ENCODE measurements around the gene FOLH1. TPM values are rescaled to one million over a fixed set of nuclear protein-coding genes. Genes with fewer than 3 reads are reported as not detected.
"Not testable (repeated sequence)": the region's sequence is repeated elsewhere in the genome, so short reads cannot be mapped to it uniquely, and the experiment has no call there.

Gene FOLH1
- total RNA-seq (1 to 10 TPM; 2.6 to 2.8 TPM), polyA plus RNA-seq (ENCODE audit: insufficient read length in 6 of 6) (10 to 100 TPM; 13.9 to 24.6 (median 19.0) TPM)
- long read RNA-seq, donor 1, partial matches to known transcripts, result 5 of 7 reads
- long read RNA-seq, donor 1, other reads (novel, unspliced or antisense), result 0 of 7 reads
- long read RNA-seq, donor 2, partial matches to known transcripts, result 0 of 2 reads
- long read RNA-seq, donor 2, other reads (novel, unspliced or antisense), result 0 of 2 reads
- long read RNA-seq, donor 3, partial matches to known transcripts, result 0 of 4 reads
- long read RNA-seq, donor 3, other reads (novel, unspliced or antisense), result 0 of 4 reads
- long read RNA-seq, donor 4, partial matches to known transcripts, result 0 of 1 reads
- long read RNA-seq, donor 4, other reads (novel, unspliced or antisense), result 0 of 1 reads
- long read RNA-seq, donor 5, partial matches to known transcripts, result 5 of 8 reads
- long read RNA-seq, donor 5, other reads (novel, unspliced or antisense), result 0 of 8 reads
- long read RNA-seq, donor 6, partial matches to known transcripts, result 0 of 4 reads
- long read RNA-seq, donor 6, other reads (novel, unspliced or antisense), result 0 of 4 reads
- long read RNA-seq, donor 7, partial matches to known transcripts, result 0 of 1 reads
- long read RNA-seq, donor 7, other reads (novel, unspliced or antisense), result 0 of 1 reads
- long read RNA-seq, donor 8, partial matches to known transcripts, result 0 of 2 reads
- long read RNA-seq, donor 8, other reads (novel, unspliced or antisense), result 0 of 2 reads
- long read RNA-seq, donor 9, result 0 reads
- long read RNA-seq, donor 10, result 0 reads
- long read RNA-seq, donor 11, result 0 reads
- long read RNA-seq, donor 12, partial matches to known transcripts, result 0 of 1 reads
- long read RNA-seq, donor 12, other reads (novel, unspliced or antisense), result 0 of 1 reads

GRCh38 chr11:49208006-49208721, at the start of gene FOLH1:
Gene FOLH1 (minus strand): TSS chr11:49208602. CDS start chr11:49208409, 193 bp downstream.
- peak within 1 kb of the TSS; percentile 38 for H3K4me3 ChIP-seq
- no peaks in the 10 kb centered on the region for H3K4me1 ChIP-seq
- H3K27ac ChIP-seq, result peak within 1 kb of the TSS; percentile 9 to 53
- peak; percentile 35 to 92 (median 80) for DNase-seq
- no peak for TF ChIP-seq CTCF (IDR thresholded peaks at IDR 0.05)
- intact Hi-C loops (cut with DNase I), result no loop called here
- H3K27me3 ChIP-seq, result peaks cover 0 to 9% of the 10 kb centered on the region in 2 donors
- no peaks in the 10 kb centered on the region for H3K9me3 ChIP-seq
- ATAC-seq, result peak; percentile 90
- H3K36me3 ChIP-seq, result no peaks in the 10 kb centered on the region

- H3K4me3 ChIP-seq; H3K36me3 ChIP-seq; H3K27ac ChIP-seq; ATAC-seq; DNase-seq; H3K27me3 ChIP-seq; intact Hi-C loops (cut with DNase I); H3K9me3 ChIP-seq; H3K4me1 ChIP-seq: not testable (repeated sequence)
Observed at GRCh38 chr11:49255148-49255547, 46.7 kb upstream of the FOLH1 start.

- H3K27ac ChIP-seq; H3K4me1 ChIP-seq; H3K36me3 ChIP-seq; intact Hi-C loops (cut with DNase I); H3K4me3 ChIP-seq; H3K27me3 ChIP-seq; ATAC-seq; H3K9me3 ChIP-seq; DNase-seq: not testable (repeated sequence)
Observed at GRCh38 chr11:49251212-49251611, 42.8 kb upstream of the FOLH1 start.

- H3K9me3 ChIP-seq; intact Hi-C loops (cut with DNase I); ATAC-seq; H3K4me3 ChIP-seq; H3K4me1 ChIP-seq; H3K36me3 ChIP-seq; H3K27ac ChIP-seq; H3K27me3 ChIP-seq: not testable (repeated sequence)
- peak in 1 of 4 donors; percentile 37 for DNase-seq
Observed at GRCh38 chr11:49250398-49251115, 42.2 kb upstream of the FOLH1 start.

GRCh38 chr11:49249363-49249762, 41.0 kb upstream of the FOLH1 start:
- H3K4me3 ChIP-seq; ATAC-seq; H3K27me3 ChIP-seq; H3K9me3 ChIP-seq; H3K4me1 ChIP-seq; intact Hi-C loops (cut with DNase I); DNase-seq; H3K27ac ChIP-seq; H3K36me3 ChIP-seq: not testable (repeated sequence)

GRCh38 chr11:49233685-49234084, 25.3 kb upstream of the FOLH1 start:
- H3K4me1 ChIP-seq; DNase-seq; H3K27me3 ChIP-seq; H3K9me3 ChIP-seq; H3K27ac ChIP-seq; H3K4me3 ChIP-seq; H3K36me3 ChIP-seq; intact Hi-C loops (cut with DNase I); ATAC-seq: not testable (repeated sequence)

GRCh38 chr11:49233019-49233418, 24.6 kb upstream of the FOLH1 start:
- not testable (repeated sequence) for H3K27ac ChIP-seq

GRCh38 chr11:49231725-49232124, 23.3 kb upstream of the FOLH1 start:
- intact Hi-C loops (cut with DNase I); H3K27ac ChIP-seq; H3K4me1 ChIP-seq; H3K4me3 ChIP-seq; H3K9me3 ChIP-seq; H3K27me3 ChIP-seq; ATAC-seq; H3K36me3 ChIP-seq; DNase-seq: not testable (repeated sequence)

More at GRCh38 chr11:49233019-49233418, 24.6 kb upstream of the FOLH1 start:
- H3K27me3 ChIP-seq; H3K4me1 ChIP-seq; H3K4me3 ChIP-seq; ATAC-seq; DNase-seq; intact Hi-C loops (cut with DNase I); H3K9me3 ChIP-seq; H3K36me3 ChIP-seq: not testable (repeated sequence)

- H3K27me3 ChIP-seq; H3K4me3 ChIP-seq; intact Hi-C loops (cut with DNase I); H3K9me3 ChIP-seq; H3K36me3 ChIP-seq; H3K4me1 ChIP-seq; H3K27ac ChIP-seq: not testable (repeated sequence)
- peak in 1 of 4 donors; percentile 33 for DNase-seq
- ATAC-seq, result peak; percentile 69
Observed at GRCh38 chr11:49230534-49230933, 22.1 kb upstream of the FOLH1 start.

- H3K36me3 ChIP-seq; intact Hi-C loops (cut with DNase I); ATAC-seq; H3K9me3 ChIP-seq; H3K27me3 ChIP-seq; H3K27ac ChIP-seq; DNase-seq; H3K4me1 ChIP-seq; H3K4me3 ChIP-seq: not testable (repeated sequence)
Observed at GRCh38 chr11:49230001-49230400, 21.6 kb upstream of the FOLH1 start.

Data from left lung (tissue), 14 donors.